ENCODE results near the gene KLHDC7A. TPM values are rescaled to one million over a fixed set of nuclear protein-coding genes. Genes with fewer than 3 reads are reported as not detected.
"Not testable (repeated sequence)": the region's sequence is repeated elsewhere in the genome, so short reads cannot be mapped to it uniquely, and the experiment has no call there.

The KLHDC7A gene
- total RNA-seq, 1 donor from 2014 or later, result not detected

- H3K27ac ChIP-seq, result no peak overlapping the region
- no peak overlapping the region for H3K4me3 ChIP-seq
- no peaks in the 10 kb centered on the region for H3K4me1 ChIP-seq
- no peaks in the 10 kb centered on the region for H3K36me3 ChIP-seq
- intact Hi-C loops (cut with DNase I), result no loop called here
- H3K9me3 ChIP-seq, result no peaks in the 10 kb centered on the region
- DNase-seq (ENCODE audit: extremely low spot score in 2 of 2), result no peak
- H3K27me3 ChIP-seq, result no peaks in the 10 kb centered on the region
- TF ChIP-seq POLR2AphosphoS5 (IDR thresholded peaks at IDR 0.05; ENCODE audit: insufficient read depth in 1 of 2, low read depth in 1 of 2), result no peak
- TF ChIP-seq CTCF (IDR thresholded peaks at IDR 0.05), result no peak
- TF ChIP-seq POLR2A (IDR thresholded peaks at IDR 0.05), result no peak
Measured at GRCh38 chr1:18458133-18459092, 22.3 kb upstream of the KLHDC7A start.

GRCh38 chr1:18461656-18462055 lies 19.1 kb upstream of the KLHDC7A start:
- H3K4me3 ChIP-seq, result no peak overlapping the region
- DNase-seq (ENCODE audit: extremely low spot score in 2 of 2), result no peak
- H3K4me1 ChIP-seq, result no peaks in the 10 kb centered on the region
- H3K27me3 ChIP-seq, result no peaks in the 10 kb centered on the region
- H3K36me3 ChIP-seq, result no peaks in the 10 kb centered on the region
- no peak overlapping the region for H3K27ac ChIP-seq
- TF ChIP-seq POLR2AphosphoS5 (IDR thresholded peaks at IDR 0.05; ENCODE audit: insufficient read depth in 1 of 2, low read depth in 1 of 2) (no peak), CTCF (IDR thresholded peaks at IDR 0.05) (no peak), POLR2A (IDR thresholded peaks at IDR 0.05) (no peak)
- intact Hi-C loops (cut with DNase I), result no loop called here
- no peaks in the 10 kb centered on the region for H3K9me3 ChIP-seq

DNA sequence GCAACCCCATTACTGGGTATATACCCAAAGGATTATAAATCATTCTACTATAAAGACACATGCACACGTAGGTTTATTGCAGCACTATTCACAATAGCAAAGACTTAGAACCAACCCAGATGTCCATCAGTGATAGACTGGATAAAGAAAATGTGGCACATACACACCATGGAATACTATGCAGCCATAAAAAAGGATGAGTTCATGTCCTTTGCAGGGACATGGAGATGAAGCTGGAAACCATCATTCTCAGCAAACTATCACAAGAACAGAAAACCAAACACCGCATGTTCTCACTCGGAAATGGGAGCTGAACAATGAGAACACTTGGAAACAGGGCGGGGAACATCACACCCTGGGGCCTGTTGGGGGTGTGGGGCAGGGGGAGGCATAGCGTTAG lies 18.2 kb upstream of the KLHDC7A start:
- DNase-seq (ENCODE audit: extremely low spot score in 2 of 2); H3K4me1 ChIP-seq; H3K36me3 ChIP-seq; H3K27ac ChIP-seq; intact Hi-C loops (cut with DNase I); H3K9me3 ChIP-seq; H3K27me3 ChIP-seq; H3K4me3 ChIP-seq: not testable (repeated sequence)

DNA sequence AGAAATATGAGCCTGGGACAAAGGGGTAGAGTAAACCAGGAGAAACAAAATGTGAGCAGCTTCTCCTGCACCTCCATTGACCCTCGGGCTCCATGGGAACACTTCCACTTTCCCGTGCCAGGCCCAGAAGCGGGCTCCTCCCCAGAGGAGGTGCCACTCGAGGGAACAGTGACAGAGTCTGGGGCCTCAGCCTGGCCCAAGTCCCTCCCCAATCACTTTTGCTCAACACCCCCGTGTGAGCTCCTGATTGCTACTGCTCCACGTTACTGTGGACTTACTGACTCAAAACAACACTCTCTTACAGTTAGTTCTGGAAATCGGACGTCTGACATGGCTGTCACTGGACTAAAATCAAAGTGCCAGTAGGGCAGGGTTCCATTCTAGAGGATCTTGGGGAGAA lies 17.7 kb upstream of the KLHDC7A start:
- no peak overlapping the region for H3K27ac ChIP-seq
- DNase-seq (ENCODE audit: extremely low spot score in 2 of 2), result no peak
- no peaks in the 10 kb centered on the region for H3K9me3 ChIP-seq
- TF ChIP-seq POLR2AphosphoS5 (IDR thresholded peaks at IDR 0.05; ENCODE audit: insufficient read depth in 1 of 2, low read depth in 1 of 2) (no peak), POLR2A (IDR thresholded peaks at IDR 0.05) (no peak), CTCF (IDR thresholded peaks at IDR 0.05) (no peak)
- H3K4me3 ChIP-seq, result no peak overlapping the region
- no peaks in the 10 kb centered on the region for H3K36me3 ChIP-seq
- no peaks in the 10 kb centered on the region for H3K27me3 ChIP-seq
- no peaks in the 10 kb centered on the region for H3K4me1 ChIP-seq
- intact Hi-C loops (cut with DNase I), result no loop called here

- Histone ChIP-seq H3K9me3 (no peaks in the 10 kb centered on the region), H3K27ac (no peak overlapping the region), H3K4me1 (no peaks in the 10 kb centered on the region), H3K27me3 (no peaks in the 10 kb centered on the region), H3K36me3 (no peaks in the 10 kb centered on the region), H3K4me3 (no peak overlapping the region)
- intact Hi-C loops (cut with DNase I), result no loop called here
- TF ChIP-seq POLR2AphosphoS5 (IDR thresholded peaks at IDR 0.05; ENCODE audit: insufficient read depth in 1 of 2, low read depth in 1 of 2), result no peak
- no peak for TF ChIP-seq POLR2A (IDR thresholded peaks at IDR 0.05)
- TF ChIP-seq CTCF (IDR thresholded peaks at IDR 0.05), result no peak
- DNase-seq (ENCODE audit: extremely low spot score in 2 of 2), result no peak
Measured at GRCh38 chr1:18463984-18464664, 16.6 kb upstream of the KLHDC7A start.
